Upper lobe of left lung (tissue), 6 donors: ENCODE data around the gene AJUBA. TPM values are rescaled to one million over a fixed set of nuclear protein-coding genes. Genes with fewer than 3 reads are reported as not detected.
"Not testable (repeated sequence)": the region's sequence is repeated elsewhere in the genome, so short reads cannot be mapped to it uniquely, and the experiment has no call there.

Source experiments
- ATAC-seq, 2 donors: fragments of 200-7000 bp; cut with Tn5 transposase; one replicate each; pipeline ENCODE4 v1.9.1; 2022; ENCODE audit warnings: mild to moderate bottlenecking in 2 of 2, moderate library complexity in 2 of 2; ENCODE audit not compliant: low FRiP score in 2 of 2
- DNase-seq, 2 donors: peaks; one replicate each; pipeline ENCODE4 v3.0.0-alpha.2; 2019 to 2020
- H3K27ac ChIP-seq, 4 donors: fragments of 200-600 bp; sonication (generic); one replicate each; pipeline ENCODE4 v1.5.1; 2016 to 2019
- H3K27me3 ChIP-seq, 4 donors: fragments of 200-600 bp; sonication (generic); one replicate each; pipeline ENCODE4 v1.5.1; 2017 to 2019
- H3K36me3 ChIP-seq, 4 donors: fragments of 200-600 bp; sonication (generic); one replicate each; pipeline ENCODE4 v1.5.1; 2016 to 2019
- H3K4me1 ChIP-seq, 4 donors: fragments of 200-600 bp; sonication (generic); one replicate each; pipeline ENCODE4 v1.5.1; 2018 to 2019
- H3K4me3 ChIP-seq, 4 donors: fragments of 200-600 bp; sonication (generic); one replicate each; pipeline ENCODE4 v1.5.1; 2017 to 2019; ENCODE audit warnings: mild to moderate bottlenecking in 2 of 4, moderate library complexity in 1 of 4
- H3K9me3 ChIP-seq, 4 donors: fragments of 200-600 bp; sonication (generic); one replicate each; pipeline ENCODE4 v1.5.1; 2018 to 2019
- EP300 ChIP-seq, 4 donors: sonication (generic); formaldehyde crosslinking; IDR thresholded peaks; one replicate each; pipeline ENCODE4 v1.5.1; 2017; ENCODE audit warnings: antibody characterized with exemption in 4 of 4, control low read depth in 2 of 4
- POLR2A ChIP-seq, 4 donors: fragments of 450-650 bp; IDR thresholded peaks; one replicate each; pipeline ENCODE4 v1.5.1; 2016 to 2017; ENCODE audit warnings: antibody characterized with exemption in 4 of 4, mild to moderate bottlenecking in 2 of 4
- POLR2AphosphoS5 ChIP-seq, 2 donors: sonication (generic); formaldehyde crosslinking; IDR thresholded peaks; one replicate each; pipeline ENCODE4 v1.5.1; 2017; ENCODE audit warnings: antibody characterized with exemption in 2 of 2
- WGBS, 2 donors: methylation state at CpG; one replicate each; pipeline ENCODE4 v1.1.5; 2017 to 2018; 5-methylcytosine and 5-hydroxymethylcytosine counted together
- total RNA-seq, 6 donors: library from RNA; depleted of rRNA in 4 of 6; stranded (reverse); fragments of >200 nt in 4 of 6; gene quantifications; one replicate each; pipeline versions ENCODE4 v1.1.0 to v1.2.1, GENCODE V29; 2016 to 2021
- TF ChIP-seq, protein P1 (sequence below), 6 experiments: fragments of 450-650 bp in 4 of 6; fragments of 200-600 bp in 2 of 6; sonication (generic) in 2 of 6; IDR thresholded peaks; one replicate each; pipeline ENCODE4 v1.5.1; 2016 to 2019; ENCODE audit warnings: antibody characterized with exemption in 6 of 6
- donor health status: DM: no; HTN: no; CAD: no; lungs with moderate emphysema.
- donor health status: DM: no; HTN: yes; CAD: no; lungs with severe emphysema.

AJUBA gene
- total RNA-seq, 6 donors from 2014 or later, result 34.4 to 50.3 (median 39.5) TPM

DNA sequence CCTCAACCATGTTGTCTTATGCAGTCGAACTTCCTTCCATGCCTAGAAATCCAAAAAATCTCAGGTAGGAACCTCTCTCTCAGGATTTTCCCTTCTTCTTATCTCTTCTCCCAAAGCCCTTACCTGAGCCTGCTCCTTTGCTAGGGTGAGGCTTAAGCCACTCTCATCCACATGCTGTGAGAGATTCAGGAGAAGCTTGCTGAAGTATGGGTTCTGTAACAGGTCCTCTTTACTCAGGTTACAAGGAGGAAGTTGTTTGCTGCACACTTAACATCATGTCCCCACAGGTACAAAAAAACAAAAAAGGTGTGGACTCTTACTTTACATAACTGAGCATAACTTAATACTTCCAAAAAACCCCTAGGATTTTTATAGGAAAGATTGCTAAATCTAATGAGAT lies 29.9 kb downstream of the AJUBA start:
- H3K4me1 ChIP-seq, result peaks cover 12 to 20% (median 14%) of the 10 kb centered on the region in 4 donors
- 59 to 69% methylated on average over 1 of the region's 1 CpG for WGBS, 2 donors
- ATAC-seq (peak in 1 of 2 donors; percentile 77), DNase-seq (peak in 1 of 2 donors; percentile 43)
- no peaks in the 10 kb centered on the region for H3K9me3 ChIP-seq
- H3K4me3 ChIP-seq, result no peak overlapping the region
- H3K27me3 ChIP-seq, result no peaks in the 10 kb centered on the region
- H3K27ac ChIP-seq, result peak overlapping the region; percentile 70 to 85 (median 78)
- peaks cover 0 to 61% (median 25%) of the 10 kb centered on the region in 4 donors for H3K36me3 ChIP-seq
- TF ChIP-seq EP300 (IDR thresholded peaks at IDR 0.05), result no peak
- TF ChIP-seq, protein P1, sequence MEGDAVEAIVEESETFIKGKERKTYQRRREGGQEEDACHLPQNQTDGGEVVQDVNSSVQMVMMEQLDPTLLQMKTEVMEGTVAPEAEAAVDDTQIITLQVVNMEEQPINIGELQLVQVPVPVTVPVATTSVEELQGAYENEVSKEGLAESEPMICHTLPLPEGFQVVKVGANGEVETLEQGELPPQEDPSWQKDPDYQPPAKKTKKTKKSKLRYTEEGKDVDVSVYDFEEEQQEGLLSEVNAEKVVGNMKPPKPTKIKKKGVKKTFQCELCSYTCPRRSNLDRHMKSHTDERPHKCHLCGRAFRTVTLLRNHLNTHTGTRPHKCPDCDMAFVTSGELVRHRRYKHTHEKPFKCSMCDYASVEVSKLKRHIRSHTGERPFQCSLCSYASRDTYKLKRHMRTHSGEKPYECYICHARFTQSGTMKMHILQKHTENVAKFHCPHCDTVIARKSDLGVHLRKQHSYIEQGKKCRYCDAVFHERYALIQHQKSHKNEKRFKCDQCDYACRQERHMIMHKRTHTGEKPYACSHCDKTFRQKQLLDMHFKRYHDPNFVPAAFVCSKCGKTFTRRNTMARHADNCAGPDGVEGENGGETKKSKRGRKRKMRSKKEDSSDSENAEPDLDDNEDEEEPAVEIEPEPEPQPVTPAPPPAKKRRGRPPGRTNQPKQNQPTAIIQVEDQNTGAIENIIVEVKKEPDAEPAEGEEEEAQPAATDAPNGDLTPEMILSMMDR (IDR thresholded peaks at IDR 0.05), result no peak
- TF ChIP-seq POLR2AphosphoS5 (IDR thresholded peaks at IDR 0.05), result no peak
- peak in 1 of 4 donors; percentile 3 for TF ChIP-seq POLR2A (IDR thresholded peaks at IDR 0.05)

DNA sequence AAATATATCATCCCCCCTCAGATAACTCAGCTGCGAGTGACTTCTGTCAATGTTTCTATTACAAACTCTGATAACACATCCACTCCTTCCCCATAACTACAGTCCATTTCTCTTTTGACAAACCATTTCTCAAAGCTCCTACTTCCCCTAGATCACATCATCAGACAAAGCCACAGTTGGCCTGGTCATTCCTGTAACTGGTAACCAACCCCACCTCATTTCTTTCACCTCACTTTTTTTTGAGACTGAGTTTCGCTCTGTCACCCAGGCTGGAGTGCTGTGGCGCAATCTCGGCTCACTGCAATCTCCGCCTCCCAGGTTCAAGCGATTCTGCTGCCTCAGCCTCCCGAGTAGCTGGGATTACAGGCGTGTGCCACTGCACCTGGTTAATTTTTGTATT lies 30.6 kb downstream of the AJUBA start:
- peak in 1 of 2 donors; percentile 57 for ATAC-seq
- peaks cover 0 to 68% (median 31%) of the 10 kb centered on the region in 4 donors for H3K36me3 ChIP-seq

DNA sequence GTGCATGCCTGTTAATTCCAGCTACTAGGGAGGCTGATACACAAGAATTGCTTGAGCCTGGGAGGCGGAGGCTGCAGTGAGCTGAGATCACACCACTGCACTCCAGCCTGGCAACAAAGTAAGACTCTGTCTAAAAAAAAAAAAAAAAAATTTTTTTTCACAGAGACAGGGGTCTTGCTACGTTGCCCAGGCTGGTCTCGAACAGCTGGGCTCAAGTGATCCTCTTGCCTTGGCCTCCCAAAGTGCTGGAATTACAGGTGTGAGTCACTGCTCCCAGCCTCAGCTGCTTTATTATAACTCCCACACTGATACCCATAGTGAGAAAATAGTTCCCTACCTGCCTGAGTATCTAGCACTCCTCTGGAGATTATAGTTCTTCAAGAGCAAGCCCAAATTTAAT lies 36.7 kb downstream of the AJUBA start:
- Histone ChIP-seq H3K9me3 (no peaks in the 10 kb centered on the region), H3K27ac (no peak overlapping the region), H3K27me3 (no peaks in the 10 kb centered on the region), H3K4me1 (no peaks in the 10 kb centered on the region), H3K36me3 (peaks cover 4 to 69% (median 35%) of the 10 kb centered on the region in 4 donors), H3K4me3 (no peak overlapping the region)
- whole genome bisulfite sequencing, 2 donors, result 92 to 95% methylated on average over 3 of the region's 3 CpGs
- ATAC-seq (no peak), DNase-seq (no peak)
- TF ChIP-seq EP300 (IDR thresholded peaks at IDR 0.05), result no peak
- TF ChIP-seq POLR2AphosphoS5 (IDR thresholded peaks at IDR 0.05), result no peak
- TF ChIP-seq POLR2A (IDR thresholded peaks at IDR 0.05), result no peak
- TF ChIP-seq, protein P1 (IDR thresholded peaks at IDR 0.05), result no peak

More for the DNA sequence above, 30.6 kb downstream of the AJUBA start:
- Histone ChIP-seq H3K4me1 (peaks cover 10 to 18% (median 12%) of the 10 kb centered on the region in 4 donors), H3K27ac (peak overlapping the region; percentile 70 to 85 (median 78))
- H3K27me3 ChIP-seq, H3K9me3 ChIP-seq, H3K4me3 ChIP-seq: not testable (repeated sequence)
- peak in 1 of 2 donors; percentile 79 for DNase-seq
- TF ChIP-seq POLR2AphosphoS5 (IDR thresholded peaks at IDR 0.05), result peak; percentile 39 to 40
- WGBS, 2 donors, result 60 to 71% methylated on average over 8 of the region's 8 CpGs

DNA sequence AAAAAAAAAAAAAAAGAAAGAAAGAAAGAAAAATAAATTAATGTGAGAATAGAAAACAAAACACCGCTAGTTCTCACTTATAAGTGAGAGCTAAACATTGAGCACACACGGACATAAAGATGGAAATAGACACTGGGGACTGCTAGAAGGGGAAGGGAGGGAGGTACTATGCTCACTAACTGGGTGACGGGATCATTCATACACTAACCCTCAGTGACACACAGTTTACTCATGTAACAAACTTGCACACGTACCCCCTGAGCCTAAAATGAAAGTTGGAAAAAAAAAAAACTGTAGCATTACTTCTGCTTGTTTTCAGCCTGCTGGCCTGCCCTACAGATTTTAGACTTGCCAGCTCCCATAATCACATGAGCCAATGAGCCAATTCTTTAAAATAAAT lies 42.7 kb downstream of the AJUBA start:
- Histone ChIP-seq H3K36me3 (peaks cover 0 to 35% (median 1%) of the 10 kb centered on the region in 4 donors), H3K27me3 (no peaks in the 10 kb centered on the region), H3K27ac (no peak overlapping the region), H3K4me3 (no peak overlapping the region), H3K4me1 (no peaks in the 10 kb centered on the region), H3K9me3 (no peaks in the 10 kb centered on the region)
- no peak for DNase-seq
- 86 to 93% methylated on average over 4 of the region's 4 CpGs for WGBS, 2 donors
- TF ChIP-seq POLR2AphosphoS5 (IDR thresholded peaks at IDR 0.05), result no peak
- no peak for TF ChIP-seq EP300 (IDR thresholded peaks at IDR 0.05)
- TF ChIP-seq POLR2A (IDR thresholded peaks at IDR 0.05), result no peak
- TF ChIP-seq, protein P1 (IDR thresholded peaks at IDR 0.05), result no peak
- ATAC-seq, result no peak

DNA sequence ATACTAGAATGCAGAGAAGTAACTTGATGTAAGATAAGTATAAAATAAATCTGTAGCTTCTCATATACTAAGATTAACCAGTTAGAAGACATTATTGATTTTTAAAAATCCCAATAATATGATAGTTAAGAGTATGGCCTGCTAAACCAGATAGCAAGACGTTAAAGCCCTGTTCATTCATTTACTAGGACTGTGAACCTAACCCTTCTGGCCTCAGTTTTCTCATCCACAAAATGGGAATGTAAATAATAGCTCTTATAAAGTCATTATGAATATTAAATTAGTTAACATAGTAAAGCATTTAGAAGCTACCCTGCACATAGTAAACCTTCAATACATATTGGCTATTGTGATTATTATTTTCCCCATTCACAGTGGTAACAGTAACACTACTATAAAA lies 47.2 kb downstream of the AJUBA start:
- Histone ChIP-seq H3K4me1 (peaks cover 0 to 8% (median under 1%) of the 10 kb centered on the region in 4 donors), H3K27me3 (no peaks in the 10 kb centered on the region), H3K9me3 (no peaks in the 10 kb centered on the region), H3K4me3 (no peak overlapping the region), H3K27ac (no peak overlapping the region), H3K36me3 (peaks cover 0 to 14% (median 0%) of the 10 kb centered on the region in 4 donors)
- TF ChIP-seq POLR2A (IDR thresholded peaks at IDR 0.05), result no peak
- TF ChIP-seq POLR2AphosphoS5 (IDR thresholded peaks at IDR 0.05), result no peak
- TF ChIP-seq EP300 (IDR thresholded peaks at IDR 0.05), result no peak
- TF ChIP-seq, protein P1 (IDR thresholded peaks at IDR 0.05), result no peak
- DNase-seq (no peak), ATAC-seq (no peak)
- WGBS, 2 donors, result 79 to 92% methylated on average over 1 of the region's 1 CpG
